H7 (cell line): ENCODE results near the gene SAMSN1. TPM values are rescaled to one million over a fixed set of nuclear protein-coding genes. Genes with fewer than 3 reads are reported as not detected.

Source experiments
- DNase-seq: peaks from one replicate; pipeline ENCODE4 v3.0.0; 2012
- H3K27me3 ChIP-seq: 2 replicates; pipeline ENCODE4 v1.6.0; 2011; ENCODE audit warnings: mild to moderate bottlenecking, low read length; ENCODE audit not compliant: control insufficient read depth, insufficient read depth
- H3K36me3 ChIP-seq: replicated peaks from 2 replicates; pipeline ENCODE4 v1.5.1; 2011; ENCODE audit warnings: low read length; ENCODE audit not compliant: control insufficient read depth, insufficient read depth
- H3K4me3 ChIP-seq: 2 replicates; pipeline ENCODE4 v1.5.1; 2011; ENCODE audit warnings: low read depth, mild to moderate bottlenecking, control low read depth, low read length, moderate library complexity; ENCODE audit not compliant: insufficient read depth
- total RNA-seq: library from RNA; depleted of rRNA; stranded (reverse); fragments of >200 nt; shearing (Covaris generic); gene quantifications from 2 replicates; pipeline ENCODE4 v1.2.3, GENCODE V29; 2014

Gene SAMSN1
- total RNA-seq, 1 experiment from 2014 or later = 0.90 TPM

GRCh38 chr21:14581902-14582457 is 35.9 kb upstream of the SAMSN1 start:
- no peaks in the 10 kb centered on the region for H3K27me3 ChIP-seq
- no peak for DNase-seq
- no peak overlapping the region for H3K4me3 ChIP-seq
- H3K36me3 ChIP-seq = no peaks in the 10 kb centered on the region

GRCh38 chr21:14573244-14573643 is 27.1 kb upstream of the SAMSN1 start:
- Histone ChIP-seq H3K27me3 (no peaks in the 10 kb centered on the region), H3K4me3 (no peak overlapping the region), H3K36me3 (no peaks in the 10 kb centered on the region)
- no peak for DNase-seq

GRCh38 chr21:14572204-14572780 is 26.2 kb upstream of the SAMSN1 start:
- no peaks in the 10 kb centered on the region for H3K36me3 ChIP-seq
- H3K4me3 ChIP-seq = no peak overlapping the region
- DNase-seq = no peak
- no peaks in the 10 kb centered on the region for H3K27me3 ChIP-seq

- no peaks in the 10 kb centered on the region for H3K36me3 ChIP-seq
- no peaks in the 10 kb centered on the region for H3K27me3 ChIP-seq
- no peak for DNase-seq
- no peak overlapping the region for H3K4me3 ChIP-seq
Measured at GRCh38 chr21:14569868-14570267, 23.8 kb upstream of the SAMSN1 start.

GRCh38 chr21:14569026-14569621 is 23.0 kb upstream of the SAMSN1 start:
- H3K36me3 ChIP-seq = no peaks in the 10 kb centered on the region
- H3K27me3 ChIP-seq = no peaks in the 10 kb centered on the region
- DNase-seq = no peak
- H3K4me3 ChIP-seq = no peak overlapping the region

GRCh38 chr21:14567331-14568279 is 21.5 kb upstream of the SAMSN1 start:
- Histone ChIP-seq H3K4me3 (no peak overlapping the region), H3K36me3 (no peaks in the 10 kb centered on the region), H3K27me3 (no peaks in the 10 kb centered on the region)
- DNase-seq = no peak

GRCh38 chr21:14566894-14567293 is 20.8 kb upstream of the SAMSN1 start:
- H3K4me3 ChIP-seq = no peak overlapping the region

GRCh38 chr21:14562959-14563358 is 16.8 kb upstream of the SAMSN1 start:
- no peak for DNase-seq
- no peaks in the 10 kb centered on the region for H3K36me3 ChIP-seq
- H3K4me3 ChIP-seq = no peak overlapping the region
- no peaks in the 10 kb centered on the region for H3K27me3 ChIP-seq

More at GRCh38 chr21:14566894-14567293, 20.8 kb upstream of the SAMSN1 start:
- H3K36me3 ChIP-seq = no peaks in the 10 kb centered on the region
- no peaks in the 10 kb centered on the region for H3K27me3 ChIP-seq
- DNase-seq = no peak

- Histone ChIP-seq H3K4me3 (no peak overlapping the region), H3K36me3 (no peaks in the 10 kb centered on the region), H3K27me3 (no peaks in the 10 kb centered on the region)
- DNase-seq = no peak
Measured at GRCh38 chr21:14560555-14560954, 14.4 kb upstream of the SAMSN1 start.

GRCh38 chr21:14560139-14560538 is 14.0 kb upstream of the SAMSN1 start:
- Histone ChIP-seq H3K4me3 (no peak overlapping the region), H3K36me3 (no peaks in the 10 kb centered on the region), H3K27me3 (no peaks in the 10 kb centered on the region)
- DNase-seq = no peak

GRCh38 chr21:14559102-14559501 is 13.0 kb upstream of the SAMSN1 start:
- Histone ChIP-seq H3K36me3 (no peaks in the 10 kb centered on the region), H3K4me3 (no peak overlapping the region), H3K27me3 (no peaks in the 10 kb centered on the region)
- no peak for DNase-seq

GRCh38 chr21:14557413-14557812 is 11.3 kb upstream of the SAMSN1 start:
- H3K36me3 ChIP-seq = no peaks in the 10 kb centered on the region
- H3K4me3 ChIP-seq = no peak overlapping the region
- DNase-seq = no peak
- no peaks in the 10 kb centered on the region for H3K27me3 ChIP-seq

GRCh38 chr21:14554948-14555347 is 8.8 kb upstream of the SAMSN1 start:
- Histone ChIP-seq H3K36me3 (no peaks in the 10 kb centered on the region), H3K27me3 (no peaks in the 10 kb centered on the region), H3K4me3 (no peak overlapping the region)
- DNase-seq = no peak

- Histone ChIP-seq H3K36me3 (no peaks in the 10 kb centered on the region), H3K4me3 (no peak overlapping the region), H3K27me3 (no peaks in the 10 kb centered on the region)
- DNase-seq = no peak
Measured at GRCh38 chr21:14553422-14553821, 7.3 kb upstream of the SAMSN1 start.

- no peak for DNase-seq
- no peaks in the 10 kb centered on the region for H3K36me3 ChIP-seq
- H3K27me3 ChIP-seq = no peaks in the 10 kb centered on the region
- H3K4me3 ChIP-seq = no peak overlapping the region
Measured at GRCh38 chr21:14551741-14552140, 5.6 kb upstream of the SAMSN1 start.
